IMR-90 (cell line): ENCODE measurements around the gene ESR1. TPM values are rescaled to one million over a fixed set of nuclear protein-coding genes. Genes with fewer than 3 reads are reported as not detected.

Source experiments
- ATAC-seq: fragments of 200-7000 bp; cut with Tn5 transposase; 2 replicates; pipeline ENCODE4 v1.9.1; 2020; ENCODE audit warnings: low read depth, mild to moderate bottlenecking, moderate library complexity
- BruUV-seq: library from RNA; stranded (reverse); fragments of 400-500 nt; replicated peaks from 2 replicates; lab custom pipeline; 2021; lab: Mats Ljungman, UMichigan
- CTCF ChIA-PET: fragments of 300-600 bp; formaldehyde crosslinking; extraction: SDS; loops from one replicate; lab custom pipeline; 2021; ENCODE audit warnings: antibody characterized with exemption; lab: Yijun Ruan, JAX
- POLR2A ChIA-PET: fragments of 300-600 bp; sonication (Branson Sonifier 250); formaldehyde crosslinking; loops from one replicate; lab custom pipeline; 2022; ENCODE audit warnings: antibody characterized with exemption; ENCODE audit not compliant: unreplicated experiment; lab: Charles Lee
- DNase-seq: peaks from one replicate; pipeline ENCODE4 v3.0.0; 2013
- H2AFZ ChIP-seq: replicated peaks from 2 replicates; pipeline ENCODE3; 2013; ENCODE audit warnings: low read length, mild to moderate bottlenecking; ENCODE audit not compliant: poor library complexity
- H2AK5ac ChIP-seq: 2 replicates; pipeline ENCODE4 v1.6.1; 2013; ENCODE audit warnings: low read depth, low read length, inconsistent platforms
- H2AK9ac ChIP-seq: replicated peaks from 2 replicates; pipeline ENCODE3; 2013; ENCODE audit warnings: mild to moderate bottlenecking, low read depth, low read length, moderate library complexity; ENCODE audit not compliant: poor library complexity
- H2BK120ac ChIP-seq: 2 replicates; pipeline ENCODE4 v1.6.1; 2013; ENCODE audit warnings: low read depth, low read length, inconsistent platforms
- H2BK15ac ChIP-seq: 3 replicates; pipeline ENCODE4 v1.6.1; 2013; ENCODE audit warnings: low read depth, low read length, inconsistent platforms
- H2BK20ac ChIP-seq: 2 replicates; pipeline ENCODE4 v1.6.1; 2013; ENCODE audit warnings: low read depth, mild to moderate bottlenecking, inconsistent platforms, low read length, moderate library complexity
- H2BK5ac ChIP-seq: 2 replicates; pipeline ENCODE4 v1.6.1; 2013; ENCODE audit warnings: mild to moderate bottlenecking, low read depth, low read length, inconsistent platforms; ENCODE audit not compliant: poor library complexity, severe bottlenecking
- H3K14ac ChIP-seq: replicated peaks from 2 replicates; pipeline ENCODE4 v1.6.1; 2013; ENCODE audit warnings: low read depth, low read length, inconsistent platforms
- H3K18ac ChIP-seq: 2 replicates; pipeline ENCODE4 v1.6.1; 2013; ENCODE audit warnings: low read depth, low read length, control low read depth
- H3K23ac ChIP-seq: 2 replicates; pipeline ENCODE4 v1.6.1; 2013; ENCODE audit warnings: low read depth, low read length, inconsistent platforms
- H3K27ac ChIP-seq: 2 replicates; pipeline ENCODE4 v1.5.1; 2013; ENCODE audit warnings: mild to moderate bottlenecking, control low read depth, low read length; ENCODE audit not compliant: insufficient read depth
- H3K27me3 ChIP-seq: 2 replicates; pipeline ENCODE4 v1.6.1; 2013; ENCODE audit warnings: low read length; ENCODE audit not compliant: control insufficient read depth, insufficient read depth
- H3K36me3 ChIP-seq: 2 replicates; pipeline ENCODE4 v1.6.1; 2013; ENCODE audit warnings: low read length, mixed read lengths; ENCODE audit not compliant: control insufficient read depth, insufficient read depth
- H3K4ac ChIP-seq: 2 replicates; pipeline ENCODE4 v1.6.1; 2013; ENCODE audit warnings: low read depth, low read length, inconsistent platforms
- H3K4me1 ChIP-seq: 2 replicates; pipeline ENCODE4 v1.6.1; 2013; ENCODE audit warnings: low read length, mixed read lengths; ENCODE audit not compliant: control insufficient read depth, insufficient read depth
- H3K4me2 ChIP-seq: 2 replicates; pipeline ENCODE4 v1.6.1; 2013; ENCODE audit warnings: low read depth, mild to moderate bottlenecking, control low read depth, low read length, moderate library complexity
- H3K4me3 ChIP-seq: 2 replicates; pipeline ENCODE4 v1.5.1; 2013; ENCODE audit warnings: low read depth, mild to moderate bottlenecking, control low read depth, low read length, moderate library complexity; ENCODE audit not compliant: insufficient read depth
- H3K56ac ChIP-seq: 2 replicates; pipeline ENCODE4 v1.6.1; 2013; ENCODE audit warnings: low read length, inconsistent platforms; ENCODE audit not compliant: insufficient read depth; ENCODE audit errors: extremely low read depth
- H3K79me1 ChIP-seq, 2 experiments: 2 replicates each; pipeline ENCODE4 v1.6.1; 2013; ENCODE audit warnings: low read length in 2 of 2, inconsistent platforms in 1 of 2, low read depth in 1 of 2
- H3K9ac ChIP-seq: 2 replicates; pipeline ENCODE4 v1.6.1; 2013; ENCODE audit warnings: low read depth, low read length, control low read depth
- H3K9me1 ChIP-seq: 2 replicates; pipeline ENCODE4 v1.6.1; 2013; ENCODE audit warnings: low read length, inconsistent platforms; ENCODE audit not compliant: insufficient read depth
- H3K9me3 ChIP-seq: 2 replicates; pipeline ENCODE4 v1.6.1; 2013; ENCODE audit warnings: low read length; ENCODE audit not compliant: control insufficient read depth, insufficient read depth
- H4K20me1 ChIP-seq: 2 replicates; pipeline ENCODE4 v1.6.1; 2013; ENCODE audit warnings: low read length, inconsistent platforms; ENCODE audit not compliant: insufficient read depth
- H4K5ac ChIP-seq: 2 replicates; pipeline ENCODE4 v1.6.1; 2013; ENCODE audit warnings: mild to moderate bottlenecking, low read depth, low read length, control low read depth
- H4K8ac ChIP-seq, 2 experiments: 2 replicates each; pipeline ENCODE4 v1.6.1; 2013; ENCODE audit warnings: low read depth in 2 of 2, low read length in 2 of 2, control low read depth in 1 of 2, inconsistent platforms in 1 of 2
- H4K91ac ChIP-seq: 2 replicates; pipeline ENCODE4 v1.6.1; 2013; ENCODE audit warnings: low read depth, low read length, inconsistent platforms; ENCODE audit not compliant: insufficient read depth
- BHLHE40 ChIP-seq: fragments of 150-350 bp; IDR thresholded peaks from 2 replicates; pipeline ENCODE4 v1.6.1; 2016; ENCODE audit warnings: mild to moderate bottlenecking, low read depth, low read length
- CEBPB ChIP-seq: IDR thresholded peaks from 2 replicates; pipeline ENCODE4 v1.6.1; 2012; ENCODE audit warnings: low read depth, low read length, improper control_type of control experiment
- CHD1 ChIP-seq: IDR thresholded peaks from 2 replicates; pipeline ENCODE4 v1.6.1; 2012; ENCODE audit warnings: low read depth, low read length, improper control_type of control experiment
- FOS ChIP-seq: fragments of 150-350 bp; IDR thresholded peaks from 2 replicates; pipeline ENCODE4 v1.6.1; 2016; ENCODE audit warnings: low read depth, low read length
- MAFK ChIP-seq: IDR thresholded peaks from 2 replicates; pipeline ENCODE4 v1.6.1; 2012; ENCODE audit warnings: low read depth, low read length, improper control_type of control experiment
- MXI1 ChIP-seq: IDR thresholded peaks from 2 replicates; pipeline ENCODE4 v1.6.1; 2012; ENCODE audit warnings: low read depth, mild to moderate bottlenecking, low read length, moderate library complexity, borderline replicate concordance
- NFE2L2 ChIP-seq: fragments of 150-350 bp; IDR thresholded peaks from 2 replicates; pipeline ENCODE4 v1.6.1; 2016; ENCODE audit warnings: low read depth, mild to moderate bottlenecking, low read length
- POLR2A ChIP-seq: IDR thresholded peaks from 2 replicates; pipeline ENCODE4 v1.6.1; 2012; ENCODE audit warnings: mild to moderate bottlenecking, low read depth, low read length
- RAD21 ChIP-seq: IDR thresholded peaks from 2 replicates; pipeline ENCODE4 v1.6.1; 2012; ENCODE audit warnings: low read length, improper control_type of control experiment
- RCOR1 ChIP-seq: IDR thresholded peaks from 2 replicates; pipeline ENCODE4 v1.6.1; 2012; ENCODE audit warnings: mild to moderate bottlenecking, low read length, improper control_type of control experiment; ENCODE audit not compliant: insufficient replicate concordance
- RFX5 ChIP-seq: IDR thresholded peaks from 2 replicates; pipeline ENCODE4 v1.8.0; 2012; ENCODE audit warnings: low read depth, mild to moderate bottlenecking, low read length, moderate library complexity
- SMC3 ChIP-seq: fragments of 150-350 bp; IDR thresholded peaks from 2 replicates; pipeline ENCODE4 v1.6.1; 2016; ENCODE audit warnings: low read depth, mild to moderate bottlenecking, antibody characterized with exemption, low read length, moderate library complexity
- WGBS, 2 experiments: methylation state at CpG; one replicate each; pipeline versions ENCODE4 v1.1.5 to v1.1.7; 2013; ENCODE audit warnings: missing lambda C conversion rate in 2 of 2; ENCODE audit not compliant: insufficient read length in 1 of 2; ENCODE audit errors: extremely low coverage in 2 of 2; 5-methylcytosine and 5-hydroxymethylcytosine counted together
- dilution Hi-C: fragments of 300-500 bp; cut with HindIII; formaldehyde crosslinking; loops from one replicate; pipeline ENCODE4 v1.14.3; 2018; ENCODE audit warnings: low sequenced_read_pairs; ENCODE audit not compliant: unreplicated experiment
- in situ Hi-C: fragments of 300-500 bp; cut with MboI; formaldehyde crosslinking; loops from 3 replicates; pipeline ENCODE4 v1.14.3; 2019; ENCODE audit warnings: low sequenced_read_pairs, inconsistent platforms, mixed read lengths
- intact Hi-C: fragments of 100-400 bp; cut with micrococcal nuclease; formaldehyde crosslinking; loops from 2 replicates; pipeline ENCODE4 v1.10.0; 2022
- polyA plus RNA-seq, 3 experiments: library from polyadenylated mRNA; depleted of rRNA; stranded (reverse); fragments of >200 nt; gene quantifications; 2 replicates each; pipeline ENCODE4 v1.2.3, GENCODE V29; 2012; ENCODE audit warnings: low replicate concordance in 1 of 3
- total RNA-seq: library from RNA; depleted of rRNA; stranded (reverse); fragments of >200 nt; gene quantifications from 2 replicates; pipeline ENCODE4 v1.2.3, GENCODE V29; 2012
- TF ChIP-seq, protein P1 (sequence below): fragments of 150-350 bp; IDR thresholded peaks from 2 replicates; pipeline ENCODE4 v1.6.1; 2016; ENCODE audit warnings: low read depth, mild to moderate bottlenecking, low read length, moderate library complexity, borderline replicate concordance
- TF ChIP-seq, protein P2 (sequence below): conservative IDR thresholded peaks from 2 replicates; pipeline ENCODE4 v1.5.1; 2012; ENCODE audit warnings: mild to moderate bottlenecking, low read depth, low read length, improper control_type of control experiment

Gene ESR1
- total and polyA plus RNA-seq, 2 of the 4 experiments (the other 2 are of a cell fraction), result not detected

DNA sequence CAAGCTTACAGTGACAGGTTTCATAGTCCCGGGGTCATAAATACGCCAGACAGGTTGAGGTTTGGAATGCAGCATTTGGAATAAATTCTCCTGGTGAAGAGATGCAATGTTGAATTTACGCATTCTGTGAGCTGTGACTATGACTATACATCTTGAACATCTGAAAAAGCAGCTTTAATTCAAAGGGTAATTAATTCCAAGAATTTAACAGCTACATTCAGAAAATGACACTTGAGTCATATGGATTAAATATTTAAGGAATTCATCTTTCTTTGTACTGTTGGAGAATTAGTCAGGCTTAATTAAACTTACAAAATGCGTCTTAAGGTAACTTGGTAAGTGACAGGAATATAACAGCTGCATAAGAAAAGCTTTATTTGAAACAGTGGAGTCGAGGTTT, 74.7 kb downstream of the ESR1 start:
- Histone ChIP-seq H3K4me2 (no peak overlapping the region), H3K36me3 (no peaks in the 10 kb centered on the region), H3K14ac (no peak overlapping the region), H4K8ac (no peak overlapping the region), H2BK15ac (no peak overlapping the region), H4K91ac (no peak overlapping the region), H3K4me3 (no peak overlapping the region), H2AK5ac (no peak overlapping the region), H2AK9ac (no peak overlapping the region), H3K23ac (no peak overlapping the region), H3K79me1 (no peaks in the 10 kb centered on the region), H4K5ac (no peak overlapping the region), H3K56ac (no peak overlapping the region), H3K27ac (no peak overlapping the region), H3K18ac (no peak overlapping the region), H4K20me1 (no peaks in the 10 kb centered on the region), H3K9me3 (peaks cover 4% of the 10 kb centered on the region), H2BK5ac (no peak overlapping the region), H3K9ac (no peak overlapping the region), H2AFZ (no peak overlapping the region), H3K9me1 (no peaks in the 10 kb centered on the region), H3K4ac (no peak overlapping the region), H2BK20ac (no peak overlapping the region), H3K27me3 (no peaks in the 10 kb centered on the region), H2BK120ac (no peak overlapping the region), H3K4me1 (no peaks in the 10 kb centered on the region)
- BruUV-seq, result no TSS peak
- ATAC-seq (no peak), DNase-seq (no peak)
- ChIA-PET CTCF (no interaction called here), POLR2A (no interaction called here)
- no CpG with 5 or more reads among the region's 5 CpGs for WGBS, 2 experiments
- dilution Hi-C loops (no loop called here), in situ Hi-C loops (no loop called here), intact Hi-C loops (no loop called here)
- TF ChIP-seq MXI1, result no peak
- TF ChIP-seq CEBPB, result no peak
- no peak for TF ChIP-seq POLR2A
- no peak for TF ChIP-seq RCOR1
- TF ChIP-seq SMC3, result no peak
- TF ChIP-seq, protein P1, sequence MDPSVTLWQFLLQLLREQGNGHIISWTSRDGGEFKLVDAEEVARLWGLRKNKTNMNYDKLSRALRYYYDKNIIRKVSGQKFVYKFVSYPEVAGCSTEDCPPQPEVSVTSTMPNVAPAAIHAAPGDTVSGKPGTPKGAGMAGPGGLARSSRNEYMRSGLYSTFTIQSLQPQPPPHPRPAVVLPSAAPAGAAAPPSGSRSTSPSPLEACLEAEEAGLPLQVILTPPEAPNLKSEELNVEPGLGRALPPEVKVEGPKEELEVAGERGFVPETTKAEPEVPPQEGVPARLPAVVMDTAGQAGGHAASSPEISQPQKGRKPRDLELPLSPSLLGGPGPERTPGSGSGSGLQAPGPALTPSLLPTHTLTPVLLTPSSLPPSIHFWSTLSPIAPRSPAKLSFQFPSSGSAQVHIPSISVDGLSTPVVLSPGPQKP, result no peak
- TF ChIP-seq MAFK, result no peak
- no peak for TF ChIP-seq CHD1
- no peak for TF ChIP-seq FOS
- no peak for TF ChIP-seq BHLHE40
- no peak for TF ChIP-seq NFE2L2
- no peak for TF ChIP-seq RFX5
- TF ChIP-seq RAD21, result no peak
- TF ChIP-seq, protein P2, sequence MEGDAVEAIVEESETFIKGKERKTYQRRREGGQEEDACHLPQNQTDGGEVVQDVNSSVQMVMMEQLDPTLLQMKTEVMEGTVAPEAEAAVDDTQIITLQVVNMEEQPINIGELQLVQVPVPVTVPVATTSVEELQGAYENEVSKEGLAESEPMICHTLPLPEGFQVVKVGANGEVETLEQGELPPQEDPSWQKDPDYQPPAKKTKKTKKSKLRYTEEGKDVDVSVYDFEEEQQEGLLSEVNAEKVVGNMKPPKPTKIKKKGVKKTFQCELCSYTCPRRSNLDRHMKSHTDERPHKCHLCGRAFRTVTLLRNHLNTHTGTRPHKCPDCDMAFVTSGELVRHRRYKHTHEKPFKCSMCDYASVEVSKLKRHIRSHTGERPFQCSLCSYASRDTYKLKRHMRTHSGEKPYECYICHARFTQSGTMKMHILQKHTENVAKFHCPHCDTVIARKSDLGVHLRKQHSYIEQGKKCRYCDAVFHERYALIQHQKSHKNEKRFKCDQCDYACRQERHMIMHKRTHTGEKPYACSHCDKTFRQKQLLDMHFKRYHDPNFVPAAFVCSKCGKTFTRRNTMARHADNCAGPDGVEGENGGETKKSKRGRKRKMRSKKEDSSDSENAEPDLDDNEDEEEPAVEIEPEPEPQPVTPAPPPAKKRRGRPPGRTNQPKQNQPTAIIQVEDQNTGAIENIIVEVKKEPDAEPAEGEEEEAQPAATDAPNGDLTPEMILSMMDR, result no peak
